Aorta (tissue), 5 donors: ENCODE data around the gene RASGRP2. TPM values are rescaled to one million over a fixed set of nuclear protein-coding genes. Genes with fewer than 3 reads are reported as not detected.
"Not testable (repeated sequence)": the region's sequence is repeated elsewhere in the genome, so short reads cannot be mapped to it uniquely, and the experiment has no call there.

Experiments
- ATAC-seq: fragments of 200-7000 bp; cut with Tn5 transposase; one replicate; pipeline ENCODE4 v1.9.1; 2022; ENCODE audit warnings: moderate library complexity; ENCODE audit not compliant: low FRiP score
- DNase-seq, 2 donors: peaks; one replicate each; pipeline ENCODE4 v3.0.0-alpha.2; 2020
- H3K27ac ChIP-seq, 2 donors: one replicate each; pipeline ENCODE4 v1.5.1; 2013; ENCODE audit warnings: low read length in 2 of 2, mild to moderate bottlenecking in 2 of 2, moderate library complexity in 2 of 2, control low read depth in 1 of 2, inconsistent platforms in 1 of 2, low read depth in 1 of 2
- H3K27me3 ChIP-seq, 2 donors: one replicate each; pipeline ENCODE4 v1.6.1; 2013; ENCODE audit warnings: control low read depth in 1 of 2, low read length in 1 of 2, mild to moderate bottlenecking in 1 of 2, moderate library complexity in 1 of 2; ENCODE audit not compliant: insufficient read depth in 2 of 2, control insufficient read depth in 1 of 2
- H3K36me3 ChIP-seq, 2 donors: one replicate each; pipeline ENCODE4 v1.6.1; 2013; ENCODE audit warnings: control low read depth in 1 of 2, low read length in 1 of 2, mild to moderate bottlenecking in 1 of 2; ENCODE audit not compliant: insufficient read depth in 2 of 2, control insufficient read depth in 1 of 2
- H3K4me1 ChIP-seq, 2 donors: one replicate each; pipeline ENCODE4 v1.6.1; 2013; ENCODE audit warnings: low read length in 2 of 2, control low read depth in 1 of 2, mild to moderate bottlenecking in 1 of 2, moderate library complexity in 1 of 2; ENCODE audit not compliant: insufficient read depth in 2 of 2, control insufficient read depth in 1 of 2
- H3K4me3 ChIP-seq, 2 donors: one replicate each; pipeline ENCODE4 v1.5.1; 2013; ENCODE audit warnings: low read length in 2 of 2, control low read depth in 1 of 2, mild to moderate bottlenecking in 1 of 2
- H3K9me3 ChIP-seq: one replicate; pipeline ENCODE4 v1.6.1; 2013; ENCODE audit warnings: mild to moderate bottlenecking, low read length; ENCODE audit not compliant: control insufficient read depth
- WGBS, 2 donors: extraction: QIAGEN DNeasy Blood & Tissue Kit; methylation state at CpG; one replicate each; pipeline ENCODE4 v1.1.7; 2013; 5-methylcytosine and 5-hydroxymethylcytosine counted together
- intact Hi-C, 2 donors: fragments of 100-400 bp; cut with DNase I; formaldehyde crosslinking; loops; one replicate each; pipeline versions ENCODE4 v1.14.2 to v1.15.0; 2022
- polyA plus RNA-seq, 2 donors: library from polyadenylated mRNA; stranded (reverse); fragments of 200-250 nt; gene quantifications; one replicate each; pipeline ENCODE4 v1.2.3, GENCODE V29; 2013
- total RNA-seq, 2 donors: library from RNA; stranded (reverse); fragmentation: NEBNext Ultra II Directional; extraction: Animal tissue kit (Norgen Biotek cat#: 25700); gene quantifications; one replicate each; pipeline ENCODE4 v1.2.1, GENCODE V29; 2021
- donor health status: healthy with polysubstance abuse.
- donor health status: Bipolar disorder and iron deficiency.
- donor health status: DM: no; HTN: no; CAD: no.
- donor health status: DM: no; HTN: no; CAD: no.
- donor health status: DM: yes; HTN: yes; CAD: no.

The RASGRP2 gene
- total and polyA plus RNA-seq, 4 donors = 20.8 to 152 (median 48.6) TPM

DNA sequence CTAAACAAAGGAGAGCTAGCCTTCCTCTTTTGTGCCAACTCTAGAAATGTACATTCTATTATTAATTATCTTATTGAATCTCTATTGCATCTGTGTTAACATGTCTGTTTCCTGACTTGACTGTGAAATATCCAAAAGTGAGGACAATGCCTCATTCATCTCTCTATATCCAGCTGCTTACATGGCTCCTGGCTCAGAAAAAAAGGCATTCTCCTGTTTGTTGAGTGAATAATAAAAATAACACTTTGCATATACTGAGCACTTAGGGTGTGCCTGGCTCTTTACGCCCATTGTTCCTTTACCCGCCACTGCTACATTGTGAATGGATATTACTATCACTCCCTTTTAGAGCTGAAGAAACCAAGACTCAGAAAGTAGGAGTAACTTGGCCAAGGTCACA is 40.9 kb downstream of the RASGRP2 start:
- intact Hi-C loops = no loop called here
- 96 to 97% methylated on average over 2 of the region's 2 CpGs for WGBS, 2 donors

GRCh38 chr11:64701956-64702355 is 42.0 kb downstream of the RASGRP2 start:
- WGBS, 2 donors = 88 to 90% methylated on average over 20 to 29 of the region's 29 CpGs
- H3K4me3 ChIP-seq, H3K36me3 ChIP-seq, H3K4me1 ChIP-seq, H3K27me3 ChIP-seq, ATAC-seq, H3K27ac ChIP-seq, H3K9me3 ChIP-seq, intact Hi-C loops: not testable (repeated sequence)
- peak in 1 of 2 donors; percentile 5 for DNase-seq

More for the DNA sequence above, 40.9 kb downstream of the RASGRP2 start:
- no peaks in the 10 kb centered on the region for H3K4me1 ChIP-seq
- no peaks in the 10 kb centered on the region for H3K27me3 ChIP-seq
- no peaks in the 10 kb centered on the region for H3K36me3 ChIP-seq
- no peak overlapping the region for H3K27ac ChIP-seq
- ATAC-seq = no peak
- H3K4me3 ChIP-seq = no peak overlapping the region
- no peaks in the 10 kb centered on the region for H3K9me3 ChIP-seq
- DNase-seq = no peak

DNA sequence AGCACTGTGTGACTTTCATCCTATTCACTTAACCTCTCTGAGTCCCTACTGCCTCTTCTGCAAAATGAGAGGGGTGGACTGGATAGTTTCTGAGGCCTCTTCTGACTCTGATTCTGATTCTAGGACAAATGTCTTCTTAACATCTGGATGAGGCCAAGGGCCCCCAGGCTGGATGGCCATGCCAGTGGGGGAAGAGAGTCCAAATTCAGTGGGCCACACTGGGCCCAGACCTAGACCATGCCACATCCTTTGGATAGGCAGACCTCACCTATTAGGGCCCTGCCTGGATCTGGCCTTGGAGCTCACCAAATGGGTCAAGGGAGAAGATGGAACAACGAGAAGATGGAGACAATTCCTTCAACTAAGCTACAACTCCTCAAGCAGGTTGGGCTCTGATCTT is 45.5 kb downstream of the RASGRP2 start:
- DNase-seq = no peak
- H3K4me3 ChIP-seq = no peak overlapping the region
- intact Hi-C loops = no loop called here
- 93% methylated on average over 1 of the region's 1 CpG for WGBS, 2 donors
- ATAC-seq = no peak
- no peaks in the 10 kb centered on the region for H3K36me3 ChIP-seq
- H3K9me3 ChIP-seq = no peaks in the 10 kb centered on the region
- no peaks in the 10 kb centered on the region for H3K4me1 ChIP-seq
- no peaks in the 10 kb centered on the region for H3K27me3 ChIP-seq
- no peak overlapping the region for H3K27ac ChIP-seq

- H3K4me3 ChIP-seq = no peak overlapping the region
- H3K27me3 ChIP-seq = no peaks in the 10 kb centered on the region
- DNase-seq = no peak
- H3K4me1 ChIP-seq = no peaks in the 10 kb centered on the region
- 88 to 89% methylated on average over 7 of the region's 7 CpGs for WGBS, 2 donors
- H3K9me3 ChIP-seq = no peaks in the 10 kb centered on the region
- intact Hi-C loops = no loop called here
- no peak for ATAC-seq
- H3K27ac ChIP-seq = no peak overlapping the region
- no peaks in the 10 kb centered on the region for H3K36me3 ChIP-seq
Measured at GRCh38 chr11:64697663-64698375, 46.1 kb downstream of the RASGRP2 start.

DNA sequence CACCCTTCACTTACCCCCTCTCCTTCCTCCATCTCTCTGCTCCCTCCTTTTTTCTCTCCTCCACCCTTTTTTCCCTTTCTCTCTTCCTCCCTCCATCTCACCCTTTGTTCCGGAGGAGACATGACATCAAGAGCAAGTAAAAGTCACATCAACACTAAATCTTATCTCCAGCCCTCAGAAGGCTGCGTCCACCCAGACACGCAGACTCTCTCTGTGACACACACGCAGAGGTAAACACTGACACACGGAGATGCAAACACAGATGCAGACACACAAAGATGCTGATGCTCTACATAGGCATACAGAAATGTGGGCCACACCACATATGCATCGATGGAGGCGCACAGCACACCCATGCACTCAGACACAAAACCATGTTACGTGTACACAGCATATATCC is 47.9 kb downstream of the RASGRP2 start:
- no peaks in the 10 kb centered on the region for H3K36me3 ChIP-seq
- intact Hi-C loops = no loop called here
- no peaks in the 10 kb centered on the region for H3K27me3 ChIP-seq
- no peak overlapping the region for H3K27ac ChIP-seq
- H3K4me1 ChIP-seq = no peaks in the 10 kb centered on the region
- ATAC-seq (no peak), DNase-seq (no peak)
- H3K4me3 ChIP-seq = no peak overlapping the region
- H3K9me3 ChIP-seq = no peaks in the 10 kb centered on the region
- 94% methylated on average over 8 of the region's 8 CpGs for WGBS, 2 donors

DNA sequence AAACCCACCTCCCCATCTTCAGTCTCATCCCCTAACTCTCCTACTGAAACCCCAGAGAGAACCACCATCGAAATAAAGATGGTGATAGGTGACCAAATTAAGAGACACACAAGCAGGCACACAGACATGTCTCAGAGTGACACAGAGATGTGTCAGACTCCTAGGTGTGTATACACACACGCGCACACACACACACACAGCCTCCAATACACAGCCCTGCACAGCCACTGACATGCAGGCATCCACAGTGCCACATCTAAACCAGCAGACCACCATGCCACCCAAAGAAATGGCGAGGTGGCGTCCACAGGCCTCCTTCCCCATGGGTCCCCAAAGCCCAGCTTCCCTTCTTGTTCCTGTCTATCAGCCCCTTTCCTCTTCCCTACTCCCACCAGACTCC is 48.4 kb downstream of the RASGRP2 start:
- no peak overlapping the region for H3K27ac ChIP-seq
- H3K9me3 ChIP-seq = no peaks in the 10 kb centered on the region
- ATAC-seq (no peak), DNase-seq (no peak)
- no peaks in the 10 kb centered on the region for H3K4me1 ChIP-seq
- intact Hi-C loops = no loop called here
- WGBS, 2 donors = 91 to 97% methylated on average over 5 of the region's 5 CpGs
- H3K36me3 ChIP-seq = no peaks in the 10 kb centered on the region
- H3K4me3 ChIP-seq = no peak overlapping the region
- no peaks in the 10 kb centered on the region for H3K27me3 ChIP-seq

DNA sequence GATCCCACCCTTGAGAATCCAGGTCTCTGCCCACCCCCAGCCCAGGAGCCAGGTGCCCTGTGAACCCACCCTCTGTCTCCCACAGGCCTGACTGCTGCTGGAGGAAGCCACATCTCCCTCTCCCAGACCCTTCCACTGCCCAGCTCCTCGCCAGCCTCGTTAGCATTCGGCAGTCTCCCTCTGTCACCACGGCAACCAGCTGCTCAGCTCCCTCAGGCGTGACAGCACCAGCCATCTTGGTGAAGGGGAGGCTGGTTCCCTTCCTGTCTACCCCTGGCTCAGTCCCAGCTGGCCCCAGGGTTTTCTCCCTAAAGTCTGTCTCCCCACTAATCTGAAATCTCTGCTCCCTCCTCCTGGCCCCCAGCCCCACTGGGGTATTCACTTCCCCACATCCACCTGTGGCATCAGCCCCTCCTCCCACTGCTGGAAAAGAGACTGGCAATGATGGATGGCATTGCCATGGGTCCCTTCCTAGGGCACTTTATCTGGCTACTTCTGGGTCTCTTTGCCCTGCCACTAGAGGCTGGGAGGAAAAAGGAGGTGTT is 49.0 kb downstream of the RASGRP2 start:
- Histone ChIP-seq H3K36me3 (no peaks in the 10 kb centered on the region), H3K27ac (no peak overlapping the region), H3K9me3 (no peaks in the 10 kb centered on the region), H3K4me1 (no peaks in the 10 kb centered on the region), H3K27me3 (no peaks in the 10 kb centered on the region), H3K4me3 (no peak overlapping the region)
- ATAC-seq (no peak), DNase-seq (no peak)
- intact Hi-C loops = no loop called here
- 65 to 66% methylated on average over 5 of the region's 5 CpGs for WGBS, 2 donors

DNA sequence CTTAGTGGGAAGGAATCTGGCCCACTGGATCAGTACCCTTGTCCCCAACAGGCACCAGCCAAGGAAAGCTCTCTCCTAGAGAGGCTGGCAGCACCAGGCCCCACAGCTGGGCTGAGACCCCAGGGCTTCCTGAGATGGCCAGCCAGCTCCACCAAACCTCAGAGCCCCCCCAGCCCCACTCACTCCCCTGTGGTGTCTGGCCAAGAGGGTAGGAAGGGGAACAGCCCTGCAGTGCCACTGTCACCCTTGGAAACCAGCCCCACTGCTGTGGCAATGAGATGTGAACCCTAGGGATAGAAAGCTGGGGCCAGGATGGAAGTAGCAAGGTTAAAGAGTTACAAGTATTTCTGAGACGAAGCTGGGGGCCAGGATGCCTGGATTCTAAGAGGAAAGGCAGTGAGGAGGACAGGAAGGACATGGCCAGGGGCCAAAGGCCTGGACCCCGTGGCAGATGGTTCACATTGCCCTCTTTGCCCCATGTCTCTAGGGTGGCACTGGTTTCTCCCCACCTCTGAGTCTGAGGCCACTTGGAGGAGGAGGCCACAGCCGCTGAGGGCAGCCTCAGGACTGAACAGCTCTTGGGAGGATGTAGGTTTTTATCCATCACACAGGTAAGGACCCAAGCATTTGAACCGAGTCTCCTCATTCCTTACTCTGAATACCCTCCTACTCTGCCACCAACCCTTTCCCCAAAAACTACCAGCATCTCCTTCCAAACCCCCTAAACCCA is 49.8 kb downstream of the RASGRP2 start:
- intact Hi-C loops = no loop called here
- H3K27ac ChIP-seq = no peak overlapping the region
- no peaks in the 10 kb centered on the region for H3K4me1 ChIP-seq
- H3K27me3 ChIP-seq = no peaks in the 10 kb centered on the region
- DNase-seq = no peak
- no peak for ATAC-seq
- no peaks in the 10 kb centered on the region for H3K9me3 ChIP-seq
- 83% methylated on average over 4 of the region's 4 CpGs for WGBS, 2 donors
- H3K4me3 ChIP-seq = no peak overlapping the region
- H3K36me3 ChIP-seq = no peaks in the 10 kb centered on the region
